K562 (cell line): ENCODE results near the gene MYO16.

Experiments
- NCOR1 ChIP-seq: fragments of 450-650 bp; IDR thresholded peaks from 2 replicates; pipeline ENCODE4 v1.6.1; 2016; ENCODE audit warnings: mild to moderate bottlenecking, moderate library complexity
- TEAD2 ChIP-seq: fragments of 450-650 bp; IDR thresholded peaks from 2 replicates; pipeline ENCODE4 v1.6.1; 2016; ENCODE audit warnings: missing genetic modification characterization, control low read depth, missing compliant biosample characterization
- TF ChIP-seq, protein P1 (sequence below): fragments of 450-650 bp; formaldehyde crosslinking; IDR thresholded peaks from 2 replicates; pipeline ENCODE4 v1.4.0; 2022; ENCODE audit warnings: mild to moderate bottlenecking, moderate library complexity
- TF ChIP-seq, protein P2 (sequence below), 3 experiments: IDR thresholded peaks in 2 of 3; conservative IDR thresholded peaks in 1 of 3; 2 replicates each; pipeline ENCODE4 v1.5.1; 2011 to 2012; ENCODE audit warnings: low read length in 3 of 3, mild to moderate bottlenecking in 3 of 3, control low read depth in 2 of 3, improper control_type of control experiment in 1 of 3, inconsistent platforms in 1 of 3, low read depth in 1 of 3, mixed read lengths in 1 of 3, moderate library complexity in 1 of 3; ENCODE audit not compliant: insufficient read depth in 2 of 3

DNA sequence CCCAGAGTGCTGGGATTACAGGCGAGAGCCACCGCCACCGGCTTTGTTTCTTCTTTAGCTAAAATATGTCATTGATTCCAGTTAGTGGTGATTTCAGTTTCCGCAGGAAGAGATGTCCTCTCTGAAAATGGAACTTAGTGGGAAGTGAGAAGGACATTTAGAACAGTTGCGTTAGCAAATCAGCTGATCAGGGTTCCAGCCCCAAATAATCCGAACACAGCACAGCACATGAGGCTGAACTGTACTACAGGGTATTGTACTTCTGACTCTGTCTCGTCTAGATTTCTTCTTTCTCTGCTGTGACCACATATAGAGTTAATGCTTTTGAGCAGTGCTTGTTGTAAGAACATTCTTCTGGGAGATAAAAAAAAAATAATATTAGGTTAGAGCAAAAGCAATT, 314.4 kb downstream of the MYO16 start:
- TF ChIP-seq NCOR1, result no peak
- TF ChIP-seq, protein P1, sequence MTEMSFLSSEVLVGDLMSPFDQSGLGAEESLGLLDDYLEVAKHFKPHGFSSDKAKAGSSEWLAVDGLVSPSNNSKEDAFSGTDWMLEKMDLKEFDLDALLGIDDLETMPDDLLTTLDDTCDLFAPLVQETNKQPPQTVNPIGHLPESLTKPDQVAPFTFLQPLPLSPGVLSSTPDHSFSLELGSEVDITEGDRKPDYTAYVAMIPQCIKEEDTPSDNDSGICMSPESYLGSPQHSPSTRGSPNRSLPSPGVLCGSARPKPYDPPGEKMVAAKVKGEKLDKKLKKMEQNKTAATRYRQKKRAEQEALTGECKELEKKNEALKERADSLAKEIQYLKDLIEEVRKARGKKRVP (CRISPR knock-in tag), result no peak
- TF ChIP-seq, protein P2, sequence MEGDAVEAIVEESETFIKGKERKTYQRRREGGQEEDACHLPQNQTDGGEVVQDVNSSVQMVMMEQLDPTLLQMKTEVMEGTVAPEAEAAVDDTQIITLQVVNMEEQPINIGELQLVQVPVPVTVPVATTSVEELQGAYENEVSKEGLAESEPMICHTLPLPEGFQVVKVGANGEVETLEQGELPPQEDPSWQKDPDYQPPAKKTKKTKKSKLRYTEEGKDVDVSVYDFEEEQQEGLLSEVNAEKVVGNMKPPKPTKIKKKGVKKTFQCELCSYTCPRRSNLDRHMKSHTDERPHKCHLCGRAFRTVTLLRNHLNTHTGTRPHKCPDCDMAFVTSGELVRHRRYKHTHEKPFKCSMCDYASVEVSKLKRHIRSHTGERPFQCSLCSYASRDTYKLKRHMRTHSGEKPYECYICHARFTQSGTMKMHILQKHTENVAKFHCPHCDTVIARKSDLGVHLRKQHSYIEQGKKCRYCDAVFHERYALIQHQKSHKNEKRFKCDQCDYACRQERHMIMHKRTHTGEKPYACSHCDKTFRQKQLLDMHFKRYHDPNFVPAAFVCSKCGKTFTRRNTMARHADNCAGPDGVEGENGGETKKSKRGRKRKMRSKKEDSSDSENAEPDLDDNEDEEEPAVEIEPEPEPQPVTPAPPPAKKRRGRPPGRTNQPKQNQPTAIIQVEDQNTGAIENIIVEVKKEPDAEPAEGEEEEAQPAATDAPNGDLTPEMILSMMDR (IDR thresholded peaks at IDR 0.05 in 2 of 3, conservative IDR thresholded peaks at IDR 0.05 in 1 of 3; ENCODE audit: insufficient read depth in 2 of 3, low read depth in 1 of 3, low read length in 3 of 3), result no peak
- no peak for TF ChIP-seq TEAD2 (tag)
